Neural cell (in vitro differentiated cells): ENCODE results near the gene USP48.

Experiments used
- EP300 ChIP-seq: fragments of 450-650 bp; conservative IDR thresholded peaks from 2 replicates; pipeline ENCODE4 v1.6.1; 2014; ENCODE audit warnings: antibody characterized with exemption, mild to moderate bottlenecking, moderate library complexity; ENCODE audit not compliant: poor library complexity, severe bottlenecking
- EZH2 ChIP-seq: fragments of 200-600, 300-800 bp; shearing (Covaris generic), sonication (generic); IDR thresholded peaks from 2 replicates; pipeline ENCODE4 v1.6.1; 2014; ENCODE audit warnings: antibody characterized with exemption, low read length, borderline replicate concordance, mild to moderate bottlenecking; ENCODE audit not compliant: insufficient read depth, poor library complexity, severe bottlenecking
- POLR2AphosphoS5 ChIP-seq: IDR thresholded peaks from 2 replicates; pipeline ENCODE4 v1.6.1; 2012
- SMC3 ChIP-seq: fragments of 450-650 bp; conservative IDR thresholded peaks from 2 replicates; pipeline ENCODE4 v1.6.1; 2014; ENCODE audit warnings: antibody characterized with exemption, mild to moderate bottlenecking, moderate library complexity; ENCODE audit not compliant: poor library complexity
- TAF1 ChIP-seq: IDR thresholded peaks from 2 replicates; pipeline ENCODE4 v1.6.1; 2012; ENCODE audit warnings: low read depth
- TF ChIP-seq, protein P1 (sequence below): fragments of 450-650 bp; IDR thresholded peaks from 2 replicates; pipeline ENCODE4 v1.5.1; 2014; ENCODE audit warnings: antibody characterized with exemption, mild to moderate bottlenecking, moderate library complexity; ENCODE audit not compliant: poor library complexity, severe bottlenecking
- TF ChIP-seq, protein P2 (sequence below): IDR thresholded peaks from 2 replicates; pipeline ENCODE4 v1.6.1; 2012; ENCODE audit warnings: borderline replicate concordance

DNA sequence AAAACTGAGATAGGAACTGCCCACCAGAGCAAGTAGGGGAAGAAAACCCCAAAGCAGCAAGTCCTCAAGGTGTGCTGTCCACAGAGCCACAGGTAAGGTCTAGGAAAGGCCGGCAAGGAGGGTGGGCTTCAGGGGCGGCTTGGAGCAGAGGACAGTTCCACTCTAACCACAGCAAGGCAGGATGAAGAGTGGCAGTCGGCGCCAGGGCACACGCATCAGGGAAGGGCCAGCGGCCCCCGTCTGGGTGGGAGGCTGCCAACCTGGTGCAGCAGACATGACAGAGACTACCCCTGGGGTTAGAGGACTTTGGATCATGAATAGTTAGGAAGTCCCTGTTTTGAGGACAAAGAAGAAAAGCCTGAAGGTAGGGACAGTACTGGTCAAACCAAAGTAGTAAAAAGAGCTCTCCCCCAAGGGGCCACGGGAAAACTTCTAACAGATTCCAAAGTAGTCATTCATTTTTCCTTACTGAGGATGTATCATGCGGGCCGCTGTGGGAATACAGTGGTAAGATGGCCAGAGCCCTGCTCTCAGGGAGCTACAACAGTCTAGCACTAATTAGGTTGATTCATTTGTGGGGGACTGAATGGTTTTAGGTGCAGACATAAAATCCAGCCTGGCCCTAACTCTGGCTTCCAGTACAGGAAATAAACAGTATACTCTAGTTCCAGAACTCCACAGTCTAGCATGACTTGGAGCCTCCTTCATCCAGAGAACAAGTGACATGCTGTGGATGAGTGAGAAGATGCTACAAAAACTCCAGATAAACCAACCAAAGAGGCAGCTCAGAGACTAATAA is 110.3 kb downstream of the USP48 start:
- no peak for TF ChIP-seq POLR2AphosphoS5
- TF ChIP-seq, protein P1, sequence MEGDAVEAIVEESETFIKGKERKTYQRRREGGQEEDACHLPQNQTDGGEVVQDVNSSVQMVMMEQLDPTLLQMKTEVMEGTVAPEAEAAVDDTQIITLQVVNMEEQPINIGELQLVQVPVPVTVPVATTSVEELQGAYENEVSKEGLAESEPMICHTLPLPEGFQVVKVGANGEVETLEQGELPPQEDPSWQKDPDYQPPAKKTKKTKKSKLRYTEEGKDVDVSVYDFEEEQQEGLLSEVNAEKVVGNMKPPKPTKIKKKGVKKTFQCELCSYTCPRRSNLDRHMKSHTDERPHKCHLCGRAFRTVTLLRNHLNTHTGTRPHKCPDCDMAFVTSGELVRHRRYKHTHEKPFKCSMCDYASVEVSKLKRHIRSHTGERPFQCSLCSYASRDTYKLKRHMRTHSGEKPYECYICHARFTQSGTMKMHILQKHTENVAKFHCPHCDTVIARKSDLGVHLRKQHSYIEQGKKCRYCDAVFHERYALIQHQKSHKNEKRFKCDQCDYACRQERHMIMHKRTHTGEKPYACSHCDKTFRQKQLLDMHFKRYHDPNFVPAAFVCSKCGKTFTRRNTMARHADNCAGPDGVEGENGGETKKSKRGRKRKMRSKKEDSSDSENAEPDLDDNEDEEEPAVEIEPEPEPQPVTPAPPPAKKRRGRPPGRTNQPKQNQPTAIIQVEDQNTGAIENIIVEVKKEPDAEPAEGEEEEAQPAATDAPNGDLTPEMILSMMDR, result no peak
- TF ChIP-seq EP300, result no peak
- TF ChIP-seq, protein P2, sequence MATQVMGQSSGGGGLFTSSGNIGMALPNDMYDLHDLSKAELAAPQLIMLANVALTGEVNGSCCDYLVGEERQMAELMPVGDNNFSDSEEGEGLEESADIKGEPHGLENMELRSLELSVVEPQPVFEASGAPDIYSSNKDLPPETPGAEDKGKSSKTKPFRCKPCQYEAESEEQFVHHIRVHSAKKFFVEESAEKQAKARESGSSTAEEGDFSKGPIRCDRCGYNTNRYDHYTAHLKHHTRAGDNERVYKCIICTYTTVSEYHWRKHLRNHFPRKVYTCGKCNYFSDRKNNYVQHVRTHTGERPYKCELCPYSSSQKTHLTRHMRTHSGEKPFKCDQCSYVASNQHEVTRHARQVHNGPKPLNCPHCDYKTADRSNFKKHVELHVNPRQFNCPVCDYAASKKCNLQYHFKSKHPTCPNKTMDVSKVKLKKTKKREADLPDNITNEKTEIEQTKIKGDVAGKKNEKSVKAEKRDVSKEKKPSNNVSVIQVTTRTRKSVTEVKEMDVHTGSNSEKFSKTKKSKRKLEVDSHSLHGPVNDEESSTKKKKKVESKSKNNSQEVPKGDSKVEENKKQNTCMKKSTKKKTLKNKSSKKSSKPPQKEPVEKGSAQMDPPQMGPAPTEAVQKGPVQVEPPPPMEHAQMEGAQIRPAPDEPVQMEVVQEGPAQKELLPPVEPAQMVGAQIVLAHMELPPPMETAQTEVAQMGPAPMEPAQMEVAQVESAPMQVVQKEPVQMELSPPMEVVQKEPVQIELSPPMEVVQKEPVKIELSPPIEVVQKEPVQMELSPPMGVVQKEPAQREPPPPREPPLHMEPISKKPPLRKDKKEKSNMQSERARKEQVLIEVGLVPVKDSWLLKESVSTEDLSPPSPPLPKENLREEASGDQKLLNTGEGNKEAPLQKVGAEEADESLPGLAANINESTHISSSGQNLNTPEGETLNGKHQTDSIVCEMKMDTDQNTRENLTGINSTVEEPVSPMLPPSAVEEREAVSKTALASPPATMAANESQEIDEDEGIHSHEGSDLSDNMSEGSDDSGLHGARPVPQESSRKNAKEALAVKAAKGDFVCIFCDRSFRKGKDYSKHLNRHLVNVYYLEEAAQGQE, result no peak
- no peak for TF ChIP-seq EZH2
- TF ChIP-seq TAF1, result no peak
- TF ChIP-seq SMC3, result no peak
